Epithelial cell of esophagus (primary cell): ENCODE results near the gene RAB20.
"Not testable (repeated sequence)": the region's sequence is repeated elsewhere in the genome, so short reads cannot be mapped to it uniquely, and the experiment has no call there.

Experiments used
- DNase-seq: peaks from one replicate; pipeline ENCODE4 v3.0.0; 2010; ENCODE audit warnings: low read depth
- H3K4me3 ChIP-seq: 2 replicates; pipeline ENCODE4 v1.5.1; 2011; ENCODE audit warnings: mild to moderate bottlenecking, low read length, control low read depth
- CTCF ChIP-seq: IDR thresholded peaks from 2 replicates; pipeline ENCODE4 v1.5.1; 2011; ENCODE audit warnings: low read depth, mild to moderate bottlenecking, low read length, control low read depth, inconsistent platforms; ENCODE audit not compliant: insufficient read depth; ENCODE audit errors: missing control alignments

The RAB20 gene

GRCh38 chr13:110539894-110540293 is 21.6 kb downstream of the RAB20 start:
- DNase-seq = no peak
- TF ChIP-seq CTCF = no peak
- no peak overlapping the region for H3K4me3 ChIP-seq

GRCh38 chr13:110538632-110539031 is 22.9 kb downstream of the RAB20 start:
- no peak for DNase-seq
- H3K4me3 ChIP-seq = no peak overlapping the region
- TF ChIP-seq CTCF = no peak

- no peak for DNase-seq
- H3K4me3 ChIP-seq = no peak overlapping the region
- TF ChIP-seq CTCF = no peak
Measured at GRCh38 chr13:110536006-110536693, 25.4 kb downstream of the RAB20 start.

GRCh38 chr13:110535526-110535925 is 26.0 kb downstream of the RAB20 start:
- H3K4me3 ChIP-seq = no peak overlapping the region
- no peak for DNase-seq
- TF ChIP-seq CTCF = no peak

GRCh38 chr13:110533771-110534670 is 27.5 kb downstream of the RAB20 start:
- TF ChIP-seq CTCF = no peak
- no peak for DNase-seq
- H3K4me3 ChIP-seq = no peak overlapping the region

- not testable (repeated sequence) for H3K4me3 ChIP-seq, DNase-seq
Measured at GRCh38 chr13:110532258-110532657, 29.3 kb downstream of the RAB20 start.

- TF ChIP-seq CTCF = no peak
- H3K4me3 ChIP-seq = no peak overlapping the region
- no peak for DNase-seq
Measured at GRCh38 chr13:110531671-110532083, 29.8 kb downstream of the RAB20 start.
